ENCODE measurements around the gene CCDC187.

Gene CCDC187

GRCh38 chr9:136206602-136207275, 97.2 kb downstream of the CCDC187 start:
- DNase-seq (ENCODE audit: low read depth in 2 of 2), result no peak

GRCh38 chr9:136205707-136205992, 98.2 kb downstream of the CCDC187 start:
- DNase-seq (ENCODE audit: low read depth in 2 of 2), result no peak

- no peak for DNase-seq (ENCODE audit: low read depth in 2 of 2)
These were observed 98.8 kb downstream of the CCDC187 start, which contains the start of gene LHX3 for GRCh38 chr9:136204838-136205706. LHX3 (minus strand) TSS chr9:136205128; CDS start chr9:136205012, 116 bp downstream.

- no peak for DNase-seq (ENCODE audit: low read depth in 2 of 2)
These were observed 99.6 kb downstream of the CCDC187 start for GRCh38 chr9:136204145-136204805.

GRCh38 chr9:136203408-136204144, 100.3 kb downstream of the CCDC187 start:
- no peak for DNase-seq (ENCODE audit: low read depth in 2 of 2)

GRCh38 chr9:136202454-136203407, 101.2 kb downstream of the CCDC187 start:
- no peak for DNase-seq (ENCODE audit: low read depth in 2 of 2)

GRCh38 chr9:136201609-136202453, 102.1 kb downstream of the CCDC187 start:
- DNase-seq (ENCODE audit: low read depth in 2 of 2), result no peak

GRCh38 chr9:136201174-136201573, 102.7 kb downstream of the CCDC187 start:
- no peak for DNase-seq (ENCODE audit: low read depth in 2 of 2)

- no peak for DNase-seq (ENCODE audit: low read depth in 2 of 2)
These were observed 103.5 kb downstream of the CCDC187 start for GRCh38 chr9:136200424-136200823.
